ENCODE measurements around the gene ZNF3.

- TF ChIP-seq ZNF274 (IDR thresholded peaks at IDR 0.05; ENCODE audit: low read depth, low read length) (no peak), SUZ12 (IDR thresholded peaks at IDR 0.05; ENCODE audit: extremely low read depth, insufficient read depth, insufficient read length) (no peak), YY1 (IDR thresholded peaks at IDR 0.05; ENCODE audit: insufficient read depth, insufficient read length) (no peak)
Observed at GRCh38 chr7:100035876-100036275, 45.6 kb downstream of the ZNF3 start.

Measured in NT2/D1 (cell line).